Measurements from ENCODE around the gene GBGT1. TPM values are rescaled to one million over a fixed set of nuclear protein-coding genes. Genes with fewer than 3 reads are reported as not detected.

Gene GBGT1
- 3.8 and 5.7 TPM in 2 replicates for total RNA-seq

DNA sequence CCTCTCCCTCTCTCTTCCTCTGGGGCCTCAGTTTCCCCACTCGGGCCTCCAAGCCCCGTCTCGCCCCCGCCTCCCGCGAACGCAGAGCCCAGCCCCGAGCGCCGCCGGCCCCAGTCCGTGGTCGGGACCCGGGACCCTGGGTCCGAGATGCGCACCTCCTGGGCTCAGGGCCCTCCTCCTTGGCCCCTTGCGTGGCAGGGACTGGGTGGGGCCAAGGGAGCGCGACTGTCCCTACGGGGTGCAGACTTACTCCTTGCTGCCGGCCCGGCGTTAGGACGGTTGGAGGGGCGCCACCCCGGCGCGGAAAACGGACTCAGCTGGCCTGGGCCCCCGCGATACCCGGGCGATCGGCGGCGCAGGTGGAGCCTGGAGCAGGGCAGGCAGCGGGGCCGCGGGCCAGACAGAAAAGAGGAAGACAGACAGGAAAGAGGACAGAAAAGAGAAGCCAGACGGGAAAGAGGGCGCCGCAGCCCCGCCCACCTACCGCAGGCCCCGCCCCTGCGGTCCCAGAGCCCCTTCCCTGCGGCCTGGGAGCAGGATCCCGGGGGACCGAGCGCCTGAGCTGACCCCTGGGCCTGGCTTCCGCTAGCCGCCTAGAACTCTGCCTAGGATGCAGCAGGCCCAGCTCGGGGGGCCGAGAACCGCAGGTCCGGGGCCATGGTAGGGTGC, at the start of gene GBGT1:
GBGT1 (minus strand) TSS at position 411 of the 669 bp plus-strand sequence. CDS start 1,502 bp downstream, outside the sequence.

DNA sequence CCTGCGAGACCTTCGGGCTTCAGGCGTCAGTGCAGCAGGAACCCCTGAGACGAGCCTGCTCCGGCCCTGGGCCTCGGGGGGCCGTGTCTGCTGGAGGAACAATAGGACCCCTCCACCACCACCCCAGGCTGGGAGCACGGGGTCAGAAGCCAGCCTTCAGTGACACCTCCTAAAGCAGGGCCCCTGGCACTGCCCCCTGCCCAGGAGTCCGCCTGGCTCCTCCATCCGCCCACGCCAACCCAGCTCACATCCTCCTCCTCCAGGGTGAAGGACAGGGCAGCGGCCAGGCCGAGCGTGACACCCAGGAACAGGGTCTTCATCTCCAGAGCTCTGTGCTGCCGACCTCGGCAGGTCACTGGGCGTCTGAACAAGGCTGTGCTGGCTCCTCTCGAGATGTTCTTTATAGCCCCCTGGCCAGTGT, 45.2 kb upstream of the GBGT1 start, which contains the start of gene OBP2B:
OBP2B (minus strand) TSS at position 371 of the 421 bp plus-strand sequence; CDS start at position 320, 51 bp downstream.

DNA sequence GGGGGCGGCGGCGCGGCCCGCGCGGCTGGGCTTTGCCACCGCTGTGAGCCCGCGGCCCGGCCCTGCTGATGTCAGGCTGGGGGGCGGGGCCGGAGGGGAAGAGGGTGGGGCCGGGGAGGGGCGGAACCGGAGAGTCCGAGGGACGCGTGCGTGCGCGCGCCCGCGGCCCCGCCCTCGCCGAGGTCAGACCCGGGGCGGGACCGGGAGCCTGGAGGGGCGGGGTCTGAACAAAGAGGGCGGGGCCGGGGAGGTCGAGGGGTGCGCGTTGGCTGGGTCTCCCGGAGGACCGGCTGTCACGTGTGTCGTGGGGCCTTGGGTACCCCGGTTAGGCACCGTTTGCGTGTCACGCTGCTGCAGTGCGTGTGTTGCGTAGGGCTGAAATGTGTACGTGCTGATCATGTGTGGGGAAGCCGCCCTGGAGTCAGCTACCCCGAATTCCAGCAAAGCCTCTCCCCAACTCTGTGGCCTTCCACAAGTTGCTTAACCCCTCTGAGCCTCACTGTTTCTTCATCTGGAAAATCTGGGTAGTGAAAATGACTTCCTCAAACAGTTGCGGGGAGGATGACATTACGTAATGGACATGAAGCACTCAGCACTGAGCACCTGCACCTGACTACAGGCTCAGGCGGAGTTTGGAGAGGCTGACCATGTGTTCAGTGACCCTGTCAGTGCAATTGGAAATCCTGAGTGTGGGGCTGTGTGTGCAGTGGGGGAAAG, 42.4 kb downstream of the GBGT1 start, which contains the start of gene RALGDS:
RALGDS (minus strand) TSS at position 43 of the 717 bp plus-strand sequence. CDS start 86 bp downstream, outside the sequence.

Other genes starting within 250 kb of the GBGT1 start
- 48.7 and 52.7 TPM in 2 replicates for gene TSC1, start 219.3 kb downstream of the GBGT1 start, total RNA-seq
- not detected in 2 replicates for gene GFI1B, start 185.2 kb downstream of the GBGT1 start, total RNA-seq
- 23.8 and 27.5 TPM in 2 replicates for gene GTF3C5, start 132.9 kb downstream of the GBGT1 start, total RNA-seq
- 0.20 and 0.99 TPM in 2 replicates for gene CEL, start 101.9 kb downstream of the GBGT1 start, total RNA-seq
- 21.4 and 36.1 TPM in 2 replicates for gene RALGDS, start 42.7 kb downstream of the GBGT1 start, total RNA-seq
- gene OBP2B, start 45.3 kb upstream of the GBGT1 start, total RNA-seq = not detected in 2 replicates
- gene ABO, start 111.3 kb upstream of the GBGT1 start, total RNA-seq = not detected in 2 replicates
- gene SURF6, start 172.3 kb upstream of the GBGT1 start, total RNA-seq = 9.2 and 12.0 TPM in 2 replicates
- gene MED22, start 184.2 kb upstream of the GBGT1 start, total RNA-seq = 18.7 and 25.5 TPM in 2 replicates
- 1,310 and 1,378 TPM in 2 replicates for gene RPL7A, start 184.3 kb upstream of the GBGT1 start, total RNA-seq
- 21.1 and 21.4 TPM in 2 replicates for gene SURF1, start 192.6 kb upstream of the GBGT1 start, total RNA-seq
- gene SURF2, start 192.6 kb upstream of the GBGT1 start, total RNA-seq = 9.6 and 11.1 TPM in 2 replicates
- 465 and 567 TPM in 2 replicates for gene SURF4, start 212.1 kb upstream of the GBGT1 start, total RNA-seq
- 0.20 and 0.33 TPM in 2 replicates for gene STKLD1, start 212.5 kb upstream of the GBGT1 start, total RNA-seq

Measured in smooth muscle cell of the pulmonary artery (primary cell).